Measurements from ENCODE around the gene CDK4. TPM values are rescaled to one million over a fixed set of nuclear protein-coding genes. Genes with fewer than 3 reads are reported as not detected.
A peak's percentile ranks its signal among the peaks of the same experiment; 100 is the strongest.

Gene CDK4
- total RNA-seq, 2 donors from 2014 or later = 20.8 to 21.3 TPM

- H3K36me3 Mint-ChIP-seq (ENCODE audit: low read depth) = peaks cover 9% of the 10 kb centered on the region
- H3K4me3 Mint-ChIP-seq = peak overlapping the region; percentile 41
- peaks cover 42% of the 10 kb centered on the region for H3K4me1 Mint-ChIP-seq
- H3K27ac Mint-ChIP-seq = peak overlapping the region; percentile 91
- no peaks in the 10 kb centered on the region for H3K27me3 Mint-ChIP-seq
- no peaks in the 10 kb centered on the region for H3K9me3 ChIP-seq (ENCODE audit: control insufficient read depth, low read length, poor library complexity, severe bottlenecking)
- no peak for ATAC-seq
- no peak for DNase-seq
Measured at GRCh38 chr12:57736741-57737466, 15.2 kb downstream of the CDK4 start.

DNA sequence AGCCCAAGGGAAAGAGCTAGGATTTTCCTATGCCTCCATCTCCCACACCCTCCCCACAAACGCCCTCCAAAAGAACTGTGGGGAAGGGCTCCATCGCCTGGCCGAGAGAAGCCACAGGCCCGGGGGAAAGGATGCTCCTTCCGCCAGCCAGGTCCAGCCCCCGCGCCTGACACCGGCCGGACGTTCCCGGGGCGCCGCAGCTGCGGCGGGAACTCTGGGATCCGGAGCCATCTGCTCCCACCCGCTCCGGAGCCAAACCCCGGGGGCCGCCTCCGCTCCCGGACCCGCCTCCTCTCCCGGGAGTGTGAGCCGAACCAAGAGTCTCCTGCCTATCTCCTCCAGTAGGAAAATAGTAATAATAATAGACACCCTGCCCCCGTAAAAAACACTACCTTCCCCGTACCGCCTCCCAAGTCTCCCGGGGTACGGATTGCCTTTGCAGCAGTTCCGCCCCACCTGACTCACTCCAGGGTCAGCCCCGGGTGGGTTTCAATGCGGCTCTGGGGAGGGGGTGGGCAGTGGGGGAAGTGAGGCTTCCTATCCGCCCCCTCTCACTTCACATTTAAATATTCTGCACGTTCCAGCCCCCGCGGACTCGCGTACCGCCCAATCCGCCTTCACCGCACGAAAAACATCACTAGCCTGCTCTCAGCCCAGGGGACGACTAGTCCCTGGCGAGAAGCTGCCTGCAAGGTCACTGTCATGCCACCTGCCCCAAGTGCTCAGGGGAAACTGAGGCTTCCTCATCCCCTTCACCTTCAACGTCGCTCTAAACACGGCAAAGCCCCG, 16.0 kb downstream of the CDK4 start:
- H3K36me3 Mint-ChIP-seq (ENCODE audit: low read depth) = peaks cover 11% of the 10 kb centered on the region
- ATAC-seq = no peak
- H3K4me3 Mint-ChIP-seq = no peak overlapping the region
- peak overlapping the region; percentile 93 for H3K27ac Mint-ChIP-seq
- no peak for DNase-seq
- H3K27me3 Mint-ChIP-seq = no peaks in the 10 kb centered on the region
- H3K4me1 Mint-ChIP-seq = peaks cover 35% of the 10 kb centered on the region
- H3K9me3 ChIP-seq (ENCODE audit: control insufficient read depth, low read length, poor library complexity, severe bottlenecking) = no peaks in the 10 kb centered on the region

GRCh38 chr12:57735198-57735855, 16.8 kb downstream of the CDK4 start:
- Mint-ChIP-seq H3K27me3 (no peaks in the 10 kb centered on the region), H3K36me3 (ENCODE audit: low read depth) (peaks cover 11% of the 10 kb centered on the region), H3K4me1 (peaks cover 28% of the 10 kb centered on the region), H3K4me3 (no peak overlapping the region), H3K27ac (peak overlapping the region; percentile 93)
- ATAC-seq (no peak), DNase-seq (no peak)
- no peaks in the 10 kb centered on the region for H3K9me3 ChIP-seq (ENCODE audit: control insufficient read depth, low read length, poor library complexity, severe bottlenecking)

DNA sequence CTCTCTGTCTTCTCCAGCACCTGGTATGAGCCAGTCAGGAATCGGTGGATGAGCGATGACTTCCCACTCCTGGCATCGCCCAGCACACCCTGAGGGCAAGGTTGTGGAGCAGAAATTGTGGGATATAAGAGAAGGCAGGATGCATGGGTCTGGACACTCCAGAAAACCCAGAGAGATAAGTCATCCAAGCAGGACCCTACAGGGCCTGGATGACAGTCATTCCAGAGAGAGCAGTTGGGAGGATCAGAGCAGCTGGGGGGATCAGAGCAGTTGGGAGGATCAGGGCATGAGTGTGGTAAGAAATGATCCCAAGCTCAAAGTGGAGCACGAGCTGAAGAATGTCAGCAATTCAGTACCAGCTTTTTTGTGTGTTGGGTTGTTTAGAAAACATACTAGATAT, 17.5 kb downstream of the CDK4 start:
- H3K27ac Mint-ChIP-seq = peak overlapping the region; percentile 93
- peaks cover 11% of the 10 kb centered on the region for H3K36me3 Mint-ChIP-seq (ENCODE audit: low read depth)
- no peak for ATAC-seq
- peaks cover 27% of the 10 kb centered on the region for H3K4me1 Mint-ChIP-seq
- H3K4me3 Mint-ChIP-seq = no peak overlapping the region
- H3K9me3 ChIP-seq (ENCODE audit: control insufficient read depth, low read length, poor library complexity, severe bottlenecking) = no peaks in the 10 kb centered on the region
- H3K27me3 Mint-ChIP-seq = no peaks in the 10 kb centered on the region
- DNase-seq = no peak

- DNase-seq (no peak), ATAC-seq (no peak)
- Mint-ChIP-seq H3K27ac (peak overlapping the region; percentile 93), H3K4me1 (peaks cover 20% of the 10 kb centered on the region), H3K27me3 (no peaks in the 10 kb centered on the region), H3K4me3 (no peak overlapping the region), H3K36me3 (ENCODE audit: low read depth) (peaks cover 13% of the 10 kb centered on the region)
- H3K9me3 ChIP-seq (ENCODE audit: control insufficient read depth, low read length, poor library complexity, severe bottlenecking) = no peaks in the 10 kb centered on the region
Measured at GRCh38 chr12:57733928-57734327, 18.2 kb downstream of the CDK4 start.

DNA sequence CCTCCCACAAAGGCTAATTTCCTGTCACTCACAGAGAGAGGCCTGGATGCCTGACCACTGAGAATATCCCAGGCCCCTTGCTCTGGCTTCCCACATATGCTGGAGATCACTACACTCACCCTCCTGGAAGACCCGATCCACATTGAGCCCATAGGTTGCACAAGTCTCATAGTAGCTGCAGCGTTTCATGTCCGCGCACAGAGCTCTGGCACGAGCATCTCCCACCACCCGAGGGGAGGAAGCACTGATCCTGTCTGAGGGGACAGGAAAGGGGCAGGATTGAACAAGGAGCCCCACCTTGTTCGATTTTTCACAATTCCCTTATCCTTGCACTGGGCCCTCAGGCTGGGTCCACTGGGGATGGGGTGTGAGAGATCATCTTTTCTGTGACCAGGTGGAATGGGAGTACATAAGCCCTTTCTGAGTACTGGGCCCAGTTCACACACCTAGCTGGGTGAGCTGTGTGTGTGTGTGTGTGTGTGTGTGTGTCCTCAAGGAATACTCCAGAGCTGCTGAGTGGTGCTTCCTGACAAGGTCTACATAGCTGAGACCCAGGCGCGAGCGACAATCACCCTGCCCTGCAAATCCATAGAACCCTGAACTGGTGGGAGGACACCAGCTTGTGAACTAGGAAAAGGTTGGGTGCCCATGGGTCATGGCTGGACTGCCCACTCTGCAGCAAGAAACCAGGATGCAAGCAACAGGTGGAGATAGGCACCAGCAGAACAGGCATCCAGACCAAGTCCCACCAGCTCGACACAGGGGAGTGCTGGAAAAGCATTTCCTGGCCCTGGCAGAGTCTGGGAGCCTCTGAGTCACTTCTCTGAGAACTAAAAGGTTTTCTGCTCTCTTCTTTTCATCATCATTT, 19.1 kb downstream of the CDK4 start:
- H3K4me3 Mint-ChIP-seq = peak overlapping the region; percentile 33
- H3K4me1 Mint-ChIP-seq = peaks cover 25% of the 10 kb centered on the region
- H3K36me3 Mint-ChIP-seq (ENCODE audit: low read depth) = peaks cover 14% of the 10 kb centered on the region
- H3K27me3 Mint-ChIP-seq = no peaks in the 10 kb centered on the region
- no peaks in the 10 kb centered on the region for H3K9me3 ChIP-seq (ENCODE audit: control insufficient read depth, low read length, poor library complexity, severe bottlenecking)
- no peak for ATAC-seq
- no peak for DNase-seq
- H3K27ac Mint-ChIP-seq = peak overlapping the region; percentile 78

DNA sequence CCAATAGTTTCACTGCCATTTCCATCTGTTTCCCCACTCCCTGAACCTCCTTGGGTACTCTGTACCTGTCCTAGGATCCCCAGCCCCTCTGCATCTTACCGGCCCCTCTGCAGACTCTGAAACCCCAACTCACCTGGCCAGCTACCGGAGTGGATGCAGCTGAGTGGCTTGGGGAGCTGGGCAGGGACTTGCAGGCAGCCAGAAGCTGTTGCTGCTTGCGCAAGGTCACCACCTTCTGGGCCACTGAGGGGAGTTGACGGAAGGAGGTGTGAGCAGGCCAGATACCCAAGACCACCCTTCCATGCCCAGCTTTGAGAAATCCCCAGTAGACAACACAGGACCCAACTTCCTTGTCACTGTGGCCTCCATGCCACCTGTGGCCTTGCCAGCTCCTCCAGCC, 19.8 kb downstream of the CDK4 start:
- ATAC-seq (no peak), DNase-seq (no peak)
- H3K4me1 Mint-ChIP-seq = peaks cover 25% of the 10 kb centered on the region
- H3K4me3 Mint-ChIP-seq = no peak overlapping the region
- H3K9me3 ChIP-seq (ENCODE audit: control insufficient read depth, low read length, poor library complexity, severe bottlenecking) = no peaks in the 10 kb centered on the region
- no peaks in the 10 kb centered on the region for H3K27me3 Mint-ChIP-seq
- peaks cover 17% of the 10 kb centered on the region for H3K36me3 Mint-ChIP-seq (ENCODE audit: low read depth)
- peak overlapping the region; percentile 78 for H3K27ac Mint-ChIP-seq

GRCh38 chr12:57731411-57732080, 20.6 kb downstream of the CDK4 start:
- peak overlapping the region; percentile 78 for H3K27ac Mint-ChIP-seq
- peaks cover 20% of the 10 kb centered on the region for H3K4me1 Mint-ChIP-seq
- no peak for DNase-seq
- H3K4me3 Mint-ChIP-seq = no peak overlapping the region
- ATAC-seq = no peak
- no peaks in the 10 kb centered on the region for H3K9me3 ChIP-seq (ENCODE audit: control insufficient read depth, low read length, poor library complexity, severe bottlenecking)
- no peaks in the 10 kb centered on the region for H3K27me3 Mint-ChIP-seq
- peaks cover 17% of the 10 kb centered on the region for H3K36me3 Mint-ChIP-seq (ENCODE audit: low read depth)

GRCh38 chr12:57730336-57731067, 21.6 kb downstream of the CDK4 start:
- peaks cover 20% of the 10 kb centered on the region for H3K36me3 Mint-ChIP-seq (ENCODE audit: low read depth)
- peaks cover 22% of the 10 kb centered on the region for H3K4me1 Mint-ChIP-seq

GRCh38 chr12:57729321-57729844, 22.7 kb downstream of the CDK4 start:
- no peaks in the 10 kb centered on the region for H3K9me3 ChIP-seq (ENCODE audit: control insufficient read depth, low read length, poor library complexity, severe bottlenecking)
- Mint-ChIP-seq H3K4me1 (peaks cover 21% of the 10 kb centered on the region), H3K4me3 (no peak overlapping the region), H3K27me3 (no peaks in the 10 kb centered on the region), H3K36me3 (ENCODE audit: low read depth) (peaks cover 13% of the 10 kb centered on the region), H3K27ac (peak overlapping the region; percentile 9)
- no peak for ATAC-seq
- no peak for DNase-seq

More at GRCh38 chr12:57730336-57731067, 21.6 kb downstream of the CDK4 start:
- no peaks in the 10 kb centered on the region for H3K9me3 ChIP-seq (ENCODE audit: control insufficient read depth, low read length, poor library complexity, severe bottlenecking)
- ATAC-seq = no peak
- DNase-seq = no peak
- Mint-ChIP-seq H3K27me3 (no peaks in the 10 kb centered on the region), H3K4me3 (no peak overlapping the region), H3K27ac (no peak overlapping the region)

- no peaks in the 10 kb centered on the region for H3K27me3 Mint-ChIP-seq
- H3K36me3 Mint-ChIP-seq (ENCODE audit: low read depth) = peaks cover 11% of the 10 kb centered on the region
- peaks cover 29% of the 10 kb centered on the region for H3K4me1 Mint-ChIP-seq
- H3K4me3 Mint-ChIP-seq = peak overlapping the region; percentile 56
- ATAC-seq (no peak), DNase-seq (no peak)
- peak overlapping the region; percentile 19 for H3K27ac Mint-ChIP-seq
- no peaks in the 10 kb centered on the region for H3K9me3 ChIP-seq (ENCODE audit: control insufficient read depth, low read length, poor library complexity, severe bottlenecking)
Measured at GRCh38 chr12:57727758-57728395, 24.2 kb downstream of the CDK4 start.
